Mucosa of rectum (tissue), 2 donors: ENCODE data around the gene SSX2IP.
"Not testable (repeated sequence)": the region's sequence is repeated elsewhere in the genome, so short reads cannot be mapped to it uniquely, and the experiment has no call there.

Experiments
- H3K27ac ChIP-seq, 2 donors: one replicate each; pipeline ENCODE4 v1.7.0; 2013; ENCODE audit warnings: inconsistent platforms in 2 of 2, low read depth in 2 of 2, low read length in 2 of 2
- H3K27me3 ChIP-seq, 2 donors: one replicate each; pipeline ENCODE4 v1.7.0; 2013; ENCODE audit warnings: low read length in 2 of 2; ENCODE audit not compliant: control insufficient read depth in 2 of 2, insufficient read depth in 2 of 2
- H3K36me3 ChIP-seq, 2 donors: one replicate each; pipeline ENCODE4 v1.7.0; 2013; ENCODE audit warnings: low read length in 2 of 2; ENCODE audit not compliant: control insufficient read depth in 2 of 2, insufficient read depth in 2 of 2
- H3K4me1 ChIP-seq, 2 donors: one replicate each; pipeline ENCODE4 v1.7.0; 2013; ENCODE audit warnings: low read length in 2 of 2, mild to moderate bottlenecking in 1 of 2; ENCODE audit not compliant: control insufficient read depth in 2 of 2, insufficient read depth in 2 of 2
- H3K4me3 ChIP-seq, 2 donors: one replicate each; pipeline ENCODE4 v1.7.0; 2013; ENCODE audit warnings: low read length in 2 of 2
- H3K9ac ChIP-seq, 2 donors: one replicate each; pipeline ENCODE4 v1.7.0; 2013; ENCODE audit warnings: low read length in 2 of 2, low read depth in 1 of 2, mild to moderate bottlenecking in 1 of 2
- H3K9me3 ChIP-seq, 2 donors: one replicate each; pipeline ENCODE4 v1.7.0; 2013; ENCODE audit warnings: low read length in 2 of 2; ENCODE audit not compliant: control insufficient read depth in 2 of 2
- donor health status: healthy.
- donor health status: Normal muscosa, but diverticular disease.

Gene SSX2IP

GRCh38 chr1:84665703-84666317 lies 24.5 kb downstream of the SSX2IP start:
- Histone ChIP-seq H3K27ac (no peak overlapping the region), H3K4me1 (no peaks in the 10 kb centered on the region), H3K36me3 (peaks cover 0 to 2% of the 10 kb centered on the region in 2 donors), H3K9ac (no peak overlapping the region), H3K4me3 (no peak overlapping the region), H3K9me3 (no peaks in the 10 kb centered on the region), H3K27me3 (no peaks in the 10 kb centered on the region)

GRCh38 chr1:84653130-84653677 lies 37.1 kb downstream of the SSX2IP start:
- H3K36me3 ChIP-seq: peaks cover 3 to 15% of the 10 kb centered on the region in 2 donors
- no peak overlapping the region for H3K27ac ChIP-seq
- no peak overlapping the region for H3K9ac ChIP-seq
- H3K4me1 ChIP-seq: no peaks in the 10 kb centered on the region
- no peaks in the 10 kb centered on the region for H3K9me3 ChIP-seq
- H3K4me3 ChIP-seq: no peak overlapping the region
- H3K27me3 ChIP-seq: no peaks in the 10 kb centered on the region

- H3K4me3 ChIP-seq: no peak overlapping the region
- no peaks in the 10 kb centered on the region for H3K27me3 ChIP-seq
- no peak overlapping the region for H3K9ac ChIP-seq
- H3K36me3 ChIP-seq: peaks cover 0 to 3% of the 10 kb centered on the region in 2 donors
- H3K27ac ChIP-seq: no peak overlapping the region
- no peaks in the 10 kb centered on the region for H3K4me1 ChIP-seq
- no peaks in the 10 kb centered on the region for H3K9me3 ChIP-seq
These were observed 45.8 kb downstream of the SSX2IP start for GRCh38 chr1:84644472-84644871.

DNA sequence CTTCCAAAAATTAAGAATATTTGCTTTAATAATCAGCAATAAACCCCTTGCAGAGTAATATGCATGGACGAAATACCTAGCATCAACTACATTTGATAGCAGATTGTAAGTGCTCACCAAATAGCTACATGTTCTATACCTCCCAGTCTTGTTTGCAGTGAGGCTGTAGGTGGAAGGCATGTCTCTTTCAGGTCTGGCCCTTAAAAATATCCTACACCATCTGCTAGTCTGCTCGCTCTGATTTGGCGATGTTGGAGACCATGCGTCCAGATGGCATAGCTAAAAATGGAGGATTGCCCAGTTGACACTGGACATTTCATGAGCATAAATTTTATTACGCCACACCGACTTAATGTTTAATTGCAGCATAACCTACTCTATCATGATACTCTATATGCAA lies 47.1 kb downstream of the SSX2IP start:
- H3K4me3 ChIP-seq: no peak overlapping the region
- peaks cover 0 to 3% of the 10 kb centered on the region in 2 donors for H3K36me3 ChIP-seq
- no peaks in the 10 kb centered on the region for H3K9me3 ChIP-seq
- H3K27me3 ChIP-seq: no peaks in the 10 kb centered on the region
- H3K9ac ChIP-seq: no peak overlapping the region
- H3K27ac ChIP-seq: no peak overlapping the region
- H3K4me1 ChIP-seq: no peaks in the 10 kb centered on the region

- H3K4me3 ChIP-seq: no peak overlapping the region
- H3K9me3 ChIP-seq: no peaks in the 10 kb centered on the region
- no peaks in the 10 kb centered on the region for H3K27me3 ChIP-seq
- H3K4me1 ChIP-seq: no peaks in the 10 kb centered on the region
- H3K9ac ChIP-seq: no peak overlapping the region
- H3K27ac ChIP-seq: no peak overlapping the region
- H3K36me3 ChIP-seq: peaks cover 0 to 3% of the 10 kb centered on the region in 2 donors
These were observed 47.5 kb downstream of the SSX2IP start for GRCh38 chr1:84642774-84643173.

DNA sequence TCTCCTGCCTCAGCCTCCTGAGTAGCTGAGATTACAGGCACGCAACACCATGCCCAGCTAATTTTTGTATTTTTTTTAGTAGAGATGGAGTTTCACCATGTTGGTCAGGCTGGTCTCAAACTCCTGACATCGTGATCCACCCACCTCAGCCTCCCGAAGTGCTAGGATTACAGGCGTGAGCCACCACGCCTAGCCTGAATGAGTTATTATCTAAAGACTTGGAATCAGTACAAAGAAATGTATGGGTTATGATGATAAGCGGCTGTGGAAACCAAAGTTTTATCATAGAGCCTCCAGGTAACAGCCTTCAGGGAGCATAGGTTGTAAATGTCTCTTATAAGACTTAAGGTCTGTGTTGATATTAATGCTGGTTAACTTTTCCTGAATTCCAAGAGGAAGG lies 50.5 kb downstream of the SSX2IP start:
- H3K4me3 ChIP-seq, H3K4me1 ChIP-seq, H3K27me3 ChIP-seq, H3K36me3 ChIP-seq, H3K27ac ChIP-seq, H3K9ac ChIP-seq, H3K9me3 ChIP-seq: not testable (repeated sequence)

DNA sequence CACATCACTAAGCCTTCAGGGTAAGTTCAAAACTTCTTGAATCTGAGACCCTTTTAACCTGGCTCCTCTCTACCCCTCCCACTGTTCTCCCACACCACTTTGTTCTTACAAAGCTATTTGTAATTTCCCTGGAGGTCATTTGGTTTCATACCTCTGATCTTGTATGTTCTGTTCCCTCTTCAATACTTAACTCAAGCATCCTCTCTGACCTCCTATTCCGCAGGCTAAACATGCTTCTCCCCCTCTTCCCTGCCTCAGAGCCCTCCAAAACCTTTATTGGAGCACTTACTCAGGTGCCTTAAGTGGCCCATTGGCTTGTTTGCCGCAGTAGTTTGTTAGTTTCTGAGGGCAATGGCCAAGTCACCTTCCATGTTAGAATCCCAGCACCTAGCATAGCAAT lies 54.8 kb downstream of the SSX2IP start:
- Histone ChIP-seq H3K27me3 (no peaks in the 10 kb centered on the region), H3K4me3 (no peak overlapping the region), H3K36me3 (no peaks in the 10 kb centered on the region), H3K4me1 (peaks cover 12 to 13% of the 10 kb centered on the region in 2 donors), H3K27ac (no peak overlapping the region), H3K9ac (no peak overlapping the region), H3K9me3 (no peaks in the 10 kb centered on the region)

- Histone ChIP-seq H3K9me3 (no peaks in the 10 kb centered on the region), H3K36me3 (no peaks in the 10 kb centered on the region), H3K4me3 (no peak overlapping the region), H3K9ac (no peak overlapping the region), H3K27me3 (no peaks in the 10 kb centered on the region), H3K4me1 (peaks cover 12 to 13% of the 10 kb centered on the region in 2 donors), H3K27ac (peak overlapping the region in 1 of 2 donors; percentile 49)
These were observed 55.6 kb downstream of the SSX2IP start for GRCh38 chr1:84634536-84635205.

DNA sequence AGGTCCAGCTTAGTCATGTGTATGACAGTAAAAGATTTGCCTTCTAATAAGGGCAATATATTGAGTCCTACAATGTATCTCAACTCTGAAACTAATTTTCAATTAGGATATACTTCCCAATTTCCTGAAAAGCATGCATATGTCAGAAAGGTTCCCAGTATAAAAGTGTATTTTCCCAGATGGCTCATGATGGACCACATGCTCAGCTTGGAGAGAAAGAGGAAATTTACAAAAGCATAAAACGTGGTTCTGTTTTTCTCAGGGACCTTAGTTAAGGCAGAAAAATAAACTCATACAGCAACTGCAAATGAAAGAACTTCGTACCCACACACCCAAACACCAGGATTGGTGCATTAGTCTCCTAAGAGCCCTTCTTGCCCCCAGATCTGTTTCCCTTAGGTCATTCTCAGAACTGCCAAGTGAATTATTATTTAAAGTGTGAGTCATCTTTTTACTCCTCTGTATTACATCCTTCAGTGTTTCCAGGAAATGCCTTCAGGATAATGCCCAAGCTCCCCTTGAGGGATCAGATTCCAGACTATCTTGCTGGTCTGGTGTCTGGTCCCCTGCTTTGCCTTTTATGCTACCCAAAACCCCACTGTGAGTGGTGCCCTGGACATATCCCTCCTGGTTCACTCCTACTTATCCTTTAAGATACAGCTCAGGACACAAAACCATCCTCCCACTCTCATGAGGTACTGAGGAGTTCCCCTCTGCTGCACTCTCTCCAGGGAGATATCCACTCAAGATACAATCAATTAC lies 57.4 kb downstream of the SSX2IP start:
- Histone ChIP-seq H3K27ac (peak overlapping the region in 1 of 2 donors; percentile 52), H3K9ac (peak overlapping the region in 1 of 2 donors; percentile 19), H3K27me3 (no peaks in the 10 kb centered on the region), H3K9me3 (no peaks in the 10 kb centered on the region), H3K36me3 (no peaks in the 10 kb centered on the region), H3K4me3 (no peak overlapping the region), H3K4me1 (peaks cover 12 to 13% of the 10 kb centered on the region in 2 donors)

DNA sequence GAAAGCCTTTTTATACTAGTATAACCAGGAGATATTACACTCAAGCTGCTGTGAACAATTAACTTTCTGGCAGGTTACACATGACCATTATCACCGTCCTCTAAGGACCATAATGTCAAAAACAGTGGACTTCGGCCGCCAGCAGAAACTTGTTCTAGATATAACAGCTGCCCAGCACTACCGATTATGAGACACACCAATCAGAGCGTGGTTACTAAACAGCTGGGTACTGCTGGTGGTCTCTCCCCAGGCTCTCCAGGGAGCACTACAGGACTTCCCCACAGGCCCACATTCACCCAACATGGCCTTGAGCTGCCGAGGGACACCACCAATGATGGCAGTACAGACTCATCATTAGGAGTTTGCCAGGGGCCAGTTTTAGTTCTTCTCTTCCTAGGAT lies 58.1 kb downstream of the SSX2IP start:
- no peak overlapping the region for H3K9ac ChIP-seq
- peaks cover 12 to 13% of the 10 kb centered on the region in 2 donors for H3K4me1 ChIP-seq
- H3K9me3 ChIP-seq: no peaks in the 10 kb centered on the region
- H3K36me3 ChIP-seq: no peaks in the 10 kb centered on the region
- H3K27me3 ChIP-seq: no peaks in the 10 kb centered on the region
- no peak overlapping the region for H3K27ac ChIP-seq
- no peak overlapping the region for H3K4me3 ChIP-seq
